Right kidney (tissue), 1 donor: ENCODE measurements around the gene LRRC52.

Source experiments
- DNase-seq: peaks from one replicate; pipeline ENCODE4 v3.0.0-alpha.2; 2016

Gene LRRC52

GRCh38 chr1:165537356-165538109, 6.3 kb upstream of the LRRC52 start:
- DNase-seq, result no peak

GRCh38 chr1:165539306-165539705, 4.5 kb upstream of the LRRC52 start:
- DNase-seq, result no peak

GRCh38 chr1:165539908-165540307, 3.9 kb upstream of the LRRC52 start:
- DNase-seq, result no peak

GRCh38 chr1:165542015-165542631, 1.7 kb upstream of the LRRC52 start:
- DNase-seq, result no peak

- DNase-seq, result no peak
These were observed 1.2 kb upstream of the LRRC52 start for GRCh38 chr1:165542647-165543046.

GRCh38 chr1:165544996-165545395, 1.2 kb downstream of the LRRC52 start:
- DNase-seq, result no peak

GRCh38 chr1:165545974-165546373, 2.2 kb downstream of the LRRC52 start:
- no peak for DNase-seq

- DNase-seq, result no peak
These were observed 6.2 kb downstream of the LRRC52 start for GRCh38 chr1:165549973-165550372.

- no peak for DNase-seq
These were observed 7.7 kb downstream of the LRRC52 start for GRCh38 chr1:165551469-165551868.

- no peak for DNase-seq
These were observed 17.3 kb downstream of the LRRC52 start for GRCh38 chr1:165560883-165561656.

- DNase-seq, result no peak
These were observed 18.8 kb downstream of the LRRC52 start for GRCh38 chr1:165562571-165562970.

GRCh38 chr1:165563551-165563950, 19.8 kb downstream of the LRRC52 start:
- no peak for DNase-seq

- DNase-seq, result no peak
These were observed 20.8 kb downstream of the LRRC52 start for GRCh38 chr1:165564561-165564960.

- no peak for DNase-seq
These were observed 22.1 kb downstream of the LRRC52 start for GRCh38 chr1:165565751-165566490.

- DNase-seq, result no peak
These were observed 26.3 kb downstream of the LRRC52 start for GRCh38 chr1:165570078-165570477.

- no peak for DNase-seq
These were observed 30.0 kb downstream of the LRRC52 start for GRCh38 chr1:165573787-165574186.

- no peak for DNase-seq
These were observed 30.5 kb downstream of the LRRC52 start for GRCh38 chr1:165574295-165574694.

- no peak for DNase-seq
These were observed 31.8 kb downstream of the LRRC52 start for GRCh38 chr1:165575468-165576099.

- DNase-seq, result no peak
These were observed 32.7 kb downstream of the LRRC52 start for GRCh38 chr1:165576536-165576935.

GRCh38 chr1:165577707-165578106, 33.9 kb downstream of the LRRC52 start:
- DNase-seq, result no peak

GRCh38 chr1:165580931-165581871, 37.4 kb downstream of the LRRC52 start:
- DNase-seq, result no peak
